Activated T-helper 2 cell treated with anti-CD3 and anti-CD28 coated beads, Interferon-gamma antibody, Interleukin-2, Interleukin-4, amounts not matched to agents 10 μg/mL and 5 μg/mL and 100 μg/mL, durations not matched to agents 14 hours and 24 hours and 36 hours (primary cell): ENCODE data around the gene GNB5. TPM values are rescaled to one million over a fixed set of nuclear protein-coding genes. Genes with fewer than 3 reads are reported as not detected.

ENCODE experiments used
- DNase-seq: peaks from one replicate; pipeline ENCODE4 v3.0.0; 2021; ENCODE audit warnings: low spot score
- H3K27ac Mint-ChIP-seq: one replicate; pipeline ENCODE4 v1.8.0; 2021; ENCODE audit warnings: mixed read lengths
- H3K27me3 Mint-ChIP-seq: one replicate; pipeline ENCODE4 v1.8.0; 2021; ENCODE audit warnings: low read depth, mixed read lengths
- H3K36me3 Mint-ChIP-seq: one replicate; pipeline ENCODE4 v1.8.0; 2021; ENCODE audit warnings: low read depth, mixed read lengths
- H3K4me1 Mint-ChIP-seq: one replicate; pipeline ENCODE4 v1.8.0; 2021; ENCODE audit warnings: low read depth, mixed read lengths
- H3K4me3 Mint-ChIP-seq: one replicate; pipeline ENCODE4 v1.8.0; 2021; ENCODE audit warnings: low read depth, mild to moderate bottlenecking, moderate library complexity, mixed read lengths
- H3K9me3 Mint-ChIP-seq: one replicate; pipeline ENCODE4 v1.8.0; 2021; ENCODE audit warnings: mixed read lengths
- intact Hi-C: fragments of 100-400 bp; cut with micrococcal nuclease; formaldehyde crosslinking; loops from one replicate; pipeline ENCODE4 v1.15.1; 2023
- total RNA-seq: library from RNA; stranded (reverse); gene quantifications from 2 replicates; pipeline ENCODE4 v1.2.3, GENCODE V29; 2022

GNB5 gene
- total RNA-seq, 1 donor from 2014 or later: 25.8 TPM

GRCh38 chr15:52078876-52079700 lies 112.1 kb downstream of the GNB5 start:
- intact Hi-C loops: loop anchor here (1.0 to 5.0 kb wide), 2 partner anchors 57 to 97 kb away; no protein-coding TSS in a partner anchor
- no peaks in the 10 kb centered on the region for H3K36me3 Mint-ChIP-seq
- no peaks in the 10 kb centered on the region for H3K27me3 Mint-ChIP-seq
- DNase-seq: peak; percentile 61
- peaks cover 43% of the 10 kb centered on the region for H3K4me1 Mint-ChIP-seq
- H3K27ac Mint-ChIP-seq: no peak overlapping the region
- no peaks in the 10 kb centered on the region for H3K9me3 Mint-ChIP-seq
- no peak overlapping the region for H3K4me3 Mint-ChIP-seq

DNA sequence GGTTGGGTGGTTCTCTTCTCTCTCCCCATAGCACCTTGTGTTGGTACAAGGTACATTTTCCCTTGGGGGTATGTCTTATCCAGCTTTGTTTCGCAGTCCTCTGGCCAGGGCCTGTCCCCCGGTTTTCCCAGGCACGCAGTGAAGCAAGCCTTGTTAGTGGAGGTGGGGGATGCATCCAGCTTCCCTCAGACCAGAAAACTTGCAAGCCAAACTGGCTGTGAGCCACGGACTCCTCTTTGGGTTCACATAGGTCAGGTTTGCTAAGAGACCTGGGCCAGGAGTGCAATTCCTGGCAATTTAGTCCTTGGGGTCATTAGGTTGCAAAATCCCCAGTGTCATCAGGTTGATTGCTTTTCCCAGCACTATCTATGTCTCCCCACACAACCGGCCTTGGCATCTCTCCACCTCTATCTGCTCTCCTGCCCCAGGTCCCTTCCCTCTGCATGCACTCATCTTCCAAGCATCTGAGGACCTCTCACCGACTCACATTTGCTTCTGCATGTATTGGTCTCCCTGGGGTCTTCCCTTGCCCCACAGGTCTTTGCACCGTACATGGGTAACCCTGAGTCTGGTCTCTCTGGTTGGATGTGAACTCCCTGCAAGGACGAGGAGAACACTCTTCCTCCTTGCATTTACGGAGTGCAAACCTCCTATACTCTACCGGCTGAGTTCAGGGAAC lies 112.9 kb downstream of the GNB5 start:
- Mint-ChIP-seq H3K9me3 (no peaks in the 10 kb centered on the region), H3K27ac (no peak overlapping the region), H3K27me3 (no peaks in the 10 kb centered on the region), H3K36me3 (no peaks in the 10 kb centered on the region), H3K4me3 (no peak overlapping the region), H3K4me1 (peaks cover 37% of the 10 kb centered on the region)
- intact Hi-C loops: loop anchor here (5.0 kb wide), 1 partner anchor 56 kb away; no protein-coding TSS in a partner anchor
- DNase-seq: no peak

- H3K27ac Mint-ChIP-seq: peak overlapping the region; percentile 44
- intact Hi-C loops: loop anchor here (5.0 kb wide), 1 partner anchor 55 kb away; no protein-coding TSS in a partner anchor
- no peaks in the 10 kb centered on the region for H3K9me3 Mint-ChIP-seq
- H3K27me3 Mint-ChIP-seq: no peaks in the 10 kb centered on the region
- H3K4me3 Mint-ChIP-seq: no peak overlapping the region
- DNase-seq: no peak
- no peaks in the 10 kb centered on the region for H3K36me3 Mint-ChIP-seq
- peaks cover 25% of the 10 kb centered on the region for H3K4me1 Mint-ChIP-seq
These were observed 114.1 kb downstream of the GNB5 start for GRCh38 chr15:52076889-52077781.

GRCh38 chr15:52071570-52071969 lies 119.6 kb downstream of the GNB5 start:
- Mint-ChIP-seq H3K4me1 (peaks cover 14% of the 10 kb centered on the region), H3K9me3 (no peaks in the 10 kb centered on the region), H3K36me3 (peaks cover 1% of the 10 kb centered on the region), H3K27me3 (no peaks in the 10 kb centered on the region), H3K4me3 (no peak overlapping the region), H3K27ac (no peak overlapping the region)
- intact Hi-C loops: no loop called here
- no peak for DNase-seq

GRCh38 chr15:52069559-52069958 lies 121.6 kb downstream of the GNB5 start:
- Mint-ChIP-seq H3K27me3 (no peaks in the 10 kb centered on the region), H3K4me3 (no peak overlapping the region), H3K9me3 (no peaks in the 10 kb centered on the region), H3K36me3 (peaks cover 10% of the 10 kb centered on the region), H3K4me1 (peaks cover 17% of the 10 kb centered on the region), H3K27ac (no peak overlapping the region)
- DNase-seq: no peak
- intact Hi-C loops: no loop called here

GRCh38 chr15:52068004-52068615 lies 123.1 kb downstream of the GNB5 start:
- no peak overlapping the region for H3K4me3 Mint-ChIP-seq
- intact Hi-C loops: no loop called here
- H3K4me1 Mint-ChIP-seq: peaks cover 17% of the 10 kb centered on the region
- H3K9me3 Mint-ChIP-seq: no peaks in the 10 kb centered on the region
- H3K27ac Mint-ChIP-seq: peak overlapping the region; percentile 3
- peaks cover 25% of the 10 kb centered on the region for H3K36me3 Mint-ChIP-seq
- no peak for DNase-seq
- no peaks in the 10 kb centered on the region for H3K27me3 Mint-ChIP-seq

- Mint-ChIP-seq H3K36me3 (peaks cover 30% of the 10 kb centered on the region), H3K27me3 (no peaks in the 10 kb centered on the region), H3K4me1 (peaks cover 17% of the 10 kb centered on the region), H3K27ac (no peak overlapping the region), H3K9me3 (no peaks in the 10 kb centered on the region), H3K4me3 (no peak overlapping the region)
- intact Hi-C loops: no loop called here
- no peak for DNase-seq
These were observed 123.7 kb downstream of the GNB5 start for GRCh38 chr15:52067545-52067926.

DNA sequence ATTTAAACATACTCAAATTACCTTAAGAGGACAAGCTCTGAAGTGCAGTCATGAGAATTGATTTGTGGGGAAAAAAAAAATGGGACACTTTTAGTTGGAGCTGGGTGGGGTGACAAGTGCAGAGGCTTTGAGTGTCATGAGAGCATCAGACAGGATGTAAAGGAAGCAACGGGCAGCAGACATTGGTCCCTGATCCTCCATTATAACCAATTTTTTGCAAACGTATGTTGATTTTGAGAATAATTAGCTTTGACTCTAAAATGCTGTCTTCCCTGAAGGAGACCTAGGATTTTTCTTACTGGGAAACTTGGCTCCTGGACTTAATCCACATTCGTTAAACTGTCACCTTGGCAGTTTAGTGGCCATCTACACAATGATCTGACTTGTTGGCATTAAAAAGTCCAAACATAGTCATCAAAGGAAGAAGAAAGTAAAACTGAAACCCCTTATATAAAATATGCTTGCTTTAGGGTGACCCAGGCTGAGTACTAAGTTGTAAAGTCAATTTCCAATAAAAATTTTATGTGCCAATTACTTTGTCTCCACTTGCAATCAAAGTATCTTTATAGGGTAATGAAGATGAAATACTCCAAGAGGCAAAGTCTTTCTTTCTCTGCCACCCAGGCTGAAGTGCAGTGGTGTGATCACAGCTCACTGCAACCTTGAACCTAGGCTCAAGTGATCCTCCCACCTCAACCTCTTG lies 124.2 kb downstream of the GNB5 start:
- intact Hi-C loops: no loop called here
- no peak overlapping the region for H3K4me3 Mint-ChIP-seq
- peaks cover 17% of the 10 kb centered on the region for H3K4me1 Mint-ChIP-seq
- peaks cover 30% of the 10 kb centered on the region for H3K36me3 Mint-ChIP-seq
- peak overlapping the region; percentile 9 for H3K27ac Mint-ChIP-seq
- H3K9me3 Mint-ChIP-seq: no peaks in the 10 kb centered on the region
- DNase-seq: no peak
- no peaks in the 10 kb centered on the region for H3K27me3 Mint-ChIP-seq

Other genes with a start within 250 kb of the GNB5 start
- gene LEO1, start 219.6 kb downstream of the GNB5 start, total RNA-seq: 38.2 TPM in 2 replicates
- 55.8 and 58.7 TPM in 2 replicates for gene MAPK6, start 172.2 kb downstream of the GNB5 start, total RNA-seq
- 0.41 TPM in 1 of 2 replicates, not detected in the other for gene BCL2L10, start 78.6 kb downstream of the GNB5 start, total RNA-seq
- gene MYO5C, start 104.4 kb upstream of the GNB5 start, total RNA-seq: 0.32 and 0.64 TPM in 2 replicates